ENCODE data around the gene ALK. TPM values are rescaled to one million over a fixed set of nuclear protein-coding genes. Genes with fewer than 3 reads are reported as not detected.

Gene ALK
- total and polyA plus RNA-seq, 2 donors (not counting 1 experiment from before 2014, with no cell fraction given), result under 0.01 to 0.02 TPM

DNA sequence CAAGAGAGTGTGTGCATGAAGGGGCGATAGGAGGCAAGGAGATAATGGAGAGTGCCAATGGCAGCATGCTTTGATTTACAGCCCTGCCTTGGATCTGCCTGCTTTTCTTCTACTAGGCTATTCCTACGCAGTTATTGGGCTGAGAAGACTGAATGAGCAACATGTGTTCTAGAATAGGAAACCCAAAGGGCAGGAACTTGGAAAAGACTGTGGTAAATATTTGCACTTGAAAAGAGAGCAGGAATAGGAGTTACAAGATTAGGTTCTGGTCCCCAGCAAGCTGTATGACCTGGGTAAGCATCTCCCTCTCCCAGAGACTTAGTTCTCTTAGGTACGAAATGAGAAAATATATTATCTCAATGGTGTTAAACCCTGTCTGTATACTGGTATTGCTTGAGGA is 438.5 kb downstream of the ALK start:
- no peak for DNase-seq (ENCODE audit: low read depth in 2 of 2)
- Histone ChIP-seq H3K27me3 (ENCODE audit: control insufficient read depth, insufficient read depth, low read length) (no peaks in the 10 kb centered on the region), H3K36me3 (ENCODE audit: control insufficient read depth, insufficient read depth, low read length) (no peaks in the 10 kb centered on the region), H3K4me2 (ENCODE audit: extremely low read depth, insufficient read depth, low read length) (no peak overlapping the region), H3K27ac (ENCODE audit: insufficient read depth, low read length) (no peak overlapping the region), H3K4me3 (replicated peaks in 1 of 4; ENCODE audit: control extremely low read depth in 1 of 4, insufficient read depth in 1 of 4, low read depth in 3 of 4, low read length in 4 of 4) (no peak overlapping the region), H2AFZ (ENCODE audit: low read length) (no peak overlapping the region), H3K9me3 (ENCODE audit: control insufficient read depth, insufficient read depth, low read depth, low read length) (no peaks in the 10 kb centered on the region), H3K4me1 (ENCODE audit: control insufficient read depth, extremely low read depth, insufficient read depth, low read length) (no peaks in the 10 kb centered on the region), H4K20me1 (ENCODE audit: control insufficient read depth, extremely low read depth, insufficient read depth, low read length) (no peaks in the 10 kb centered on the region), H3K79me2 (ENCODE audit: control insufficient read depth, insufficient read depth, low read length) (no peaks in the 10 kb centered on the region), H3K9ac (ENCODE audit: insufficient read depth, low read length) (no peak overlapping the region)
- TF ChIP-seq, protein P1, sequence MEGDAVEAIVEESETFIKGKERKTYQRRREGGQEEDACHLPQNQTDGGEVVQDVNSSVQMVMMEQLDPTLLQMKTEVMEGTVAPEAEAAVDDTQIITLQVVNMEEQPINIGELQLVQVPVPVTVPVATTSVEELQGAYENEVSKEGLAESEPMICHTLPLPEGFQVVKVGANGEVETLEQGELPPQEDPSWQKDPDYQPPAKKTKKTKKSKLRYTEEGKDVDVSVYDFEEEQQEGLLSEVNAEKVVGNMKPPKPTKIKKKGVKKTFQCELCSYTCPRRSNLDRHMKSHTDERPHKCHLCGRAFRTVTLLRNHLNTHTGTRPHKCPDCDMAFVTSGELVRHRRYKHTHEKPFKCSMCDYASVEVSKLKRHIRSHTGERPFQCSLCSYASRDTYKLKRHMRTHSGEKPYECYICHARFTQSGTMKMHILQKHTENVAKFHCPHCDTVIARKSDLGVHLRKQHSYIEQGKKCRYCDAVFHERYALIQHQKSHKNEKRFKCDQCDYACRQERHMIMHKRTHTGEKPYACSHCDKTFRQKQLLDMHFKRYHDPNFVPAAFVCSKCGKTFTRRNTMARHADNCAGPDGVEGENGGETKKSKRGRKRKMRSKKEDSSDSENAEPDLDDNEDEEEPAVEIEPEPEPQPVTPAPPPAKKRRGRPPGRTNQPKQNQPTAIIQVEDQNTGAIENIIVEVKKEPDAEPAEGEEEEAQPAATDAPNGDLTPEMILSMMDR (conservative IDR thresholded peaks at IDR 0.05 in 1 of 2, IDR thresholded peaks at IDR 0.05 in 1 of 2; ENCODE audit: low read depth in 1 of 2, low read length in 2 of 2), result no peak
- no peak for TF ChIP-seq EZH2 (IDR thresholded peaks at IDR 0.05; ENCODE audit: low read length, missing control alignments)

GRCh38 chr2:29482348-29482747 is 439.0 kb downstream of the ALK start:
- no peak for DNase-seq (ENCODE audit: low read depth in 2 of 2)
- Histone ChIP-seq H3K9me3 (ENCODE audit: control insufficient read depth, insufficient read depth, low read depth, low read length) (no peaks in the 10 kb centered on the region), H3K27me3 (ENCODE audit: control insufficient read depth, insufficient read depth, low read length) (no peaks in the 10 kb centered on the region), H3K4me3 (replicated peaks in 1 of 4; ENCODE audit: control extremely low read depth in 1 of 4, insufficient read depth in 1 of 4, low read depth in 3 of 4, low read length in 4 of 4) (no peak overlapping the region), H2AFZ (ENCODE audit: low read length) (no peak overlapping the region), H3K79me2 (ENCODE audit: control insufficient read depth, insufficient read depth, low read length) (no peaks in the 10 kb centered on the region), H4K20me1 (ENCODE audit: control insufficient read depth, extremely low read depth, insufficient read depth, low read length) (no peaks in the 10 kb centered on the region), H3K4me2 (ENCODE audit: extremely low read depth, insufficient read depth, low read length) (no peak overlapping the region), H3K36me3 (ENCODE audit: control insufficient read depth, insufficient read depth, low read length) (no peaks in the 10 kb centered on the region), H3K27ac (ENCODE audit: insufficient read depth, low read length) (no peak overlapping the region), H3K4me1 (ENCODE audit: control insufficient read depth, extremely low read depth, insufficient read depth, low read length) (no peaks in the 10 kb centered on the region), H3K9ac (ENCODE audit: insufficient read depth, low read length) (no peak overlapping the region)
- TF ChIP-seq, protein P1 (conservative IDR thresholded peaks at IDR 0.05 in 1 of 2, IDR thresholded peaks at IDR 0.05 in 1 of 2; ENCODE audit: low read depth in 1 of 2, low read length in 2 of 2), result no peak
- no peak for TF ChIP-seq EZH2 (IDR thresholded peaks at IDR 0.05; ENCODE audit: low read length, missing control alignments)

GRCh38 chr2:29481313-29481712 is 440.1 kb downstream of the ALK start:
- H3K27ac ChIP-seq (ENCODE audit: insufficient read depth, low read length), result no peak overlapping the region
- no peak for DNase-seq (ENCODE audit: low read depth in 2 of 2)

More at GRCh38 chr2:29481313-29481712, 440.1 kb downstream of the ALK start:
- H3K4me2 ChIP-seq (ENCODE audit: extremely low read depth, insufficient read depth, low read length), result no peak overlapping the region
- H3K27me3 ChIP-seq (ENCODE audit: control insufficient read depth, insufficient read depth, low read length), result no peaks in the 10 kb centered on the region
- no peaks in the 10 kb centered on the region for H4K20me1 ChIP-seq (ENCODE audit: control insufficient read depth, extremely low read depth, insufficient read depth, low read length)
- H3K4me3 ChIP-seq (replicated peaks in 1 of 4; ENCODE audit: control extremely low read depth in 1 of 4, insufficient read depth in 1 of 4, low read depth in 3 of 4, low read length in 4 of 4), result no peak overlapping the region
- H3K9ac ChIP-seq (ENCODE audit: insufficient read depth, low read length), result no peak overlapping the region
- no peak overlapping the region for H2AFZ ChIP-seq (ENCODE audit: low read length)
- H3K9me3 ChIP-seq (ENCODE audit: control insufficient read depth, insufficient read depth, low read depth, low read length), result no peaks in the 10 kb centered on the region
- H3K4me1 ChIP-seq (ENCODE audit: control insufficient read depth, extremely low read depth, insufficient read depth, low read length), result no peaks in the 10 kb centered on the region
- H3K36me3 ChIP-seq (ENCODE audit: control insufficient read depth, insufficient read depth, low read length), result no peaks in the 10 kb centered on the region
- TF ChIP-seq, protein P1 (conservative IDR thresholded peaks at IDR 0.05 in 1 of 2, IDR thresholded peaks at IDR 0.05 in 1 of 2; ENCODE audit: low read depth in 1 of 2, low read length in 2 of 2), result no peak
- no peak for TF ChIP-seq EZH2 (IDR thresholded peaks at IDR 0.05; ENCODE audit: low read length, missing control alignments)
- no peaks in the 10 kb centered on the region for H3K79me2 ChIP-seq (ENCODE audit: control insufficient read depth, insufficient read depth, low read length)
